C4-2B (cell line): Measurements from ENCODE around the gene SENP3.

ENCODE experiments used
- H3K27ac ChIP-seq: fragments of 450-650 bp; 2 replicates; pipeline ENCODE4 v1.5.1; 2017
- CTCF ChIP-seq: fragments of 450-650 bp; conservative IDR thresholded peaks from 2 replicates; pipeline ENCODE4 v1.5.1; 2017; ENCODE audit warnings: mild to moderate bottlenecking
- ZFX ChIP-seq: fragments of 450-650 bp; IDR thresholded peaks from 2 replicates; pipeline ENCODE4 v1.6.1; 2017

SENP3 gene

DNA sequence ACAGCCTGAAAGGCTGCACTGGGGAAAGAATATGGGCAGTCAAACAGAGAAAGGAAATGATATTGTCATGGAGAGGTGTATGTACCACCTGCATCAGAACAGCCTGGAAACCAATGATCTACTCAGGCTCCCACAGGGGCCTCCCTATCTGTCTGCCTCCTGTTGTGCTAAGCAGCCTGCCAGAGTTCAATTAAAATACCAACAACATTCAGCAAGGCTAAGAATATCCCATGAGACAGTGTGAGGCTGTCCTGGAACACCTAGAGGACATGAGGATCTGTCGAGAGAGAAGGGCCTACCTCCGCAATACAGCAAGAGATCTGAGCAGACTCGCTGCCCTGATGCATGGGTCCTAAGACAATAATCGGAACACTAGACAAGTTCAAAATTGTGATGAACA is 44.6 kb downstream of the SENP3 start:
- no peak for TF ChIP-seq ZFX
- TF ChIP-seq CTCF: no peak

GRCh38 chr17:7610641-7611040 is 48.9 kb downstream of the SENP3 start:
- no peak overlapping the region for H3K27ac ChIP-seq
- TF ChIP-seq CTCF: no peak
- TF ChIP-seq ZFX: no peak

More for the DNA sequence above, 44.6 kb downstream of the SENP3 start:
- H3K27ac ChIP-seq: no peak overlapping the region

GRCh38 chr17:7611635-7612293 is 50.0 kb downstream of the SENP3 start:
- no peak for TF ChIP-seq CTCF
- no peak for TF ChIP-seq ZFX
- peak overlapping the region; percentile 13 for H3K27ac ChIP-seq

DNA sequence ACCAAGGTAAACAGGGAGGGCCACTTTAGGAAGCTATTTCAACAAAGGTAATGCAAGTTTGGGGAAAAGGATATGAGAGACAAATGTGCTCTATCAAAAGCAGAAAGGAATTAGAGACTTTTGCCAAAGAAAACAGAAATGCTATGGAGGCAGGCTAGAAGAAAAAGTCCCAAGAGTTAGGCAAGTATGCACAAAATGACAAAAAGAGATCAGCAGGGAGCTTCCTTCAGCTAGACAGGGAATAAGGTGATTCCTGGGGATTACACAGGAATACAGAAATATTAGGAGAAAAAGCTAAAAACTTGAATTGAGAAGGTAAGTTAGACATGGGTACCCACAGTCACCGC is 50.5 kb downstream of the SENP3 start:
- H3K27ac ChIP-seq: peak overlapping the region; percentile 97
- TF ChIP-seq CTCF: no peak
- no peak for TF ChIP-seq ZFX

DNA sequence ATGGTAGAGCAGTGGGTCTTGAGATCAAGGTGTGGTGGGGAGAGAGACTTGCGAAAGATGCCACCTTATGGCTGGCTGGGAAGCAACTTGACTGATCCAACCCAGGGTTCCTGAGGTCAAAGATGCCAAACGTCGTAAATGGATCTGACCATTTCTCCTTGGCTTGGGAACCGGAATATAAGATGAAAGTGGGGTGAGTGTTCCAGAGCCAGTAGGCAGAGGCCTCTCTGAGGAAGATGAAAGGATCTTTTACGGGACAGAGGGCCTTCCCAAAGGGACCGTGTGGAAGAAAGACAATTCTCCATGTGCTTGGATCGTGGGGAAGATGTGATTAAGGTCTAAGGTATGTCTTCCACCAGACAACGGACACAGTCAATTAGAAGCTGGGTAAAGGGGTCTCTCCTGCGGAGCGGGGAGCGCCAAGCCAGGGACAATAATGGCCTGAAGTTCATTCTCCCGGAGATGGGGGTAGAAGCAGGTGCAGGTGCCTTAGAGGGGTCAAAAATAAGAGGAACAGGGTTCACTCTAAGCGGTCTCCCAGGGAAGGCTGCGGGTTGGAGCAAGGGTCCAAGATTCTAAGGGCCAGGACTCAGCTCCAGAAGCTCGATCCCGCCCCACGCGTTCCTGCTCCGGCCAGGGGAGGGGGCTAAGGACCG is 52.2 kb downstream of the SENP3 start:
- peak overlapping the region; percentile 97 for H3K27ac ChIP-seq
- TF ChIP-seq CTCF (no peak), ZFX (no peak)

GRCh38 chr17:7614425-7615264 is 52.9 kb downstream of the SENP3 start, which contains the start of gene FXR2:
Gene FXR2, minus strand, starts transcription at chr17:7614897. Its CDS starts 365 bp downstream, at chr17:7614532.
- peak within 1 kb of the TSS; percentile 97 for H3K27ac ChIP-seq
- TF ChIP-seq CTCF (peak; percentile 78), ZFX (peak; percentile 88; the same call in 1 of the 2 replicates)
